Tongue (tissue), 2 donors: ENCODE measurements around the gene RTKN. TPM values are rescaled to one million over a fixed set of nuclear protein-coding genes. Genes with fewer than 3 reads are reported as not detected.

Source experiments
- DNase-seq: peaks from one replicate; pipeline ENCODE4 v3.0.0-alpha.2; 2015
- total RNA-seq: library from RNA; depleted of rRNA; stranded (reverse); fragments of >200 nt; gene quantifications from one replicate; pipeline ENCODE4 v1.2.3, GENCODE V29; 2014

Gene RTKN
- total RNA-seq, 1 donor from 2014 or later, result 42.1 TPM

- no peak for DNase-seq
Measured at GRCh38 chr2:74375838-74376237, 65.9 kb downstream of the RTKN start.

Other genes starting within 250 kb of the RTKN start
- gene MTHFD2, start 243.3 kb downstream of the RTKN start, total RNA-seq, result 43.8 TPM
- gene SLC4A5, start 98.5 kb downstream of the RTKN start, total RNA-seq, result 2.6 TPM
- gene DCTN1, start 61.6 kb downstream of the RTKN start, total RNA-seq, result 103 TPM
- gene C2orf81, start 20.3 kb downstream of the RTKN start, total RNA-seq, result 1.0 TPM
- gene WDR54, start 20.2 kb downstream of the RTKN start, total RNA-seq, result 11.2 TPM
- gene INO80B, start 13.2 kb upstream of the RTKN start, total RNA-seq, result 26.0 TPM
- gene WBP1, start 16.5 kb upstream of the RTKN start, total RNA-seq, result 41.5 TPM
- gene MOGS, start 23.4 kb upstream of the RTKN start, total RNA-seq, result 40.4 TPM
- 19.9 TPM for gene MRPL53, start 30.7 kb upstream of the RTKN start, total RNA-seq
- gene CCDC142, start 41.1 kb upstream of the RTKN start, total RNA-seq, result 18.0 TPM
- 13.3 TPM for gene TTC31, start 41.1 kb upstream of the RTKN start, total RNA-seq
- not detected for gene LBX2, start 57.7 kb upstream of the RTKN start, total RNA-seq
- 8.7 TPM for gene PCGF1, start 65.8 kb upstream of the RTKN start, total RNA-seq
- gene TLX2, start 72.5 kb upstream of the RTKN start, total RNA-seq, result not detected
- 2.5 TPM for gene DQX1, start 84.3 kb upstream of the RTKN start, total RNA-seq
- 60.9 TPM for gene AUP1, start 87.8 kb upstream of the RTKN start, total RNA-seq
- 30.2 TPM for gene HTRA2, start 88.0 kb upstream of the RTKN start, total RNA-seq
- 11.2 TPM for gene LOXL3, start 112.0 kb upstream of the RTKN start, total RNA-seq
- gene DOK1, start 112.8 kb upstream of the RTKN start, total RNA-seq, result 8.4 TPM
- gene M1AP, start 206.4 kb upstream of the RTKN start, total RNA-seq, result 4.6 TPM
- 3.3 TPM for gene SEMA4F, start 212.3 kb upstream of the RTKN start, total RNA-seq